CD4-positive, alpha-beta T cell treated with Interleukin-1 beta for 1 hour (primary cell): ENCODE results near the gene INPP5F.

Experiments used
- DNase-seq, 2 donors: peaks; one replicate each; pipeline ENCODE4 v3.0.0-alpha.2; 2020 to 2022

Gene INPP5F

GRCh38 chr10:119725828-119726675 lies at the start of gene INPP5F:
Gene INPP5F, plus strand, starts transcription at chr10:119726050. Its CDS starts 213 bp downstream, at chr10:119726263.
- DNase-seq = peak; percentile 97 to 99

- DNase-seq = no peak
Observed at GRCh38 chr10:119677126-119677525, 48.7 kb upstream of the INPP5F start.

- DNase-seq = no peak
Observed at GRCh38 chr10:119677904-119678755, 47.7 kb upstream of the INPP5F start.

- no peak for DNase-seq
Observed at GRCh38 chr10:119679480-119679829, 46.4 kb upstream of the INPP5F start.

GRCh38 chr10:119680050-119680449 lies 45.8 kb upstream of the INPP5F start:
- DNase-seq = no peak

GRCh38 chr10:119680650-119681081 lies 45.2 kb upstream of the INPP5F start:
- DNase-seq = no peak

GRCh38 chr10:119686465-119687191 lies 39.2 kb upstream of the INPP5F start:
- DNase-seq = peak; percentile 81 to 85

GRCh38 chr10:119687192-119688032 lies 38.4 kb upstream of the INPP5F start:
- DNase-seq = no peak

- DNase-seq = peak in 1 of 2 donors; percentile 19
Observed at GRCh38 chr10:119688033-119688508, 37.8 kb upstream of the INPP5F start.

GRCh38 chr10:119689016-119689580 lies 36.8 kb upstream of the INPP5F start:
- DNase-seq = no peak

GRCh38 chr10:119691726-119692125 lies 34.1 kb upstream of the INPP5F start:
- DNase-seq = no peak

GRCh38 chr10:119693262-119693957 lies 32.4 kb upstream of the INPP5F start:
- peak in 1 of 2 donors; percentile 15 for DNase-seq

GRCh38 chr10:119694608-119695007 lies 31.2 kb upstream of the INPP5F start:
- no peak for DNase-seq

- no peak for DNase-seq
Observed at GRCh38 chr10:119700321-119700954, 25.4 kb upstream of the INPP5F start.

GRCh38 chr10:119701861-119702260 lies 24.0 kb upstream of the INPP5F start:
- no peak for DNase-seq

- DNase-seq = no peak
Observed at GRCh38 chr10:119702583-119702982, 23.3 kb upstream of the INPP5F start.

GRCh38 chr10:119703903-119704508 lies 21.8 kb upstream of the INPP5F start:
- DNase-seq = peak in 1 of 2 donors; percentile 44

GRCh38 chr10:119705434-119705831 lies 20.4 kb upstream of the INPP5F start:
- DNase-seq = no peak

- DNase-seq = no peak
Observed at GRCh38 chr10:119706521-119707278, 19.1 kb upstream of the INPP5F start.
